Kidney (tissue), 14 donors: ENCODE data around the gene KCNB1. TPM values are rescaled to one million over a fixed set of nuclear protein-coding genes. Genes with fewer than 3 reads are reported as not detected.

Experiments
- DNase-seq, 5 donors: peaks; one replicate each; pipeline ENCODE4 v3.0.0-alpha.2; 2013 to 2020
- FAIRE-seq: peaks from 2 replicates; lab custom pipeline; 2012; peaks lifted over from hg19 to GRCh38; lab: Jason Lieb, UNC
- H3K27ac ChIP-seq, 2 donors: one replicate each; pipeline ENCODE4 v1.7.0; 2013; ENCODE audit warnings: low read depth in 2 of 2, low read length in 2 of 2, inconsistent platforms in 1 of 2
- H3K27me3 ChIP-seq: one replicate; pipeline ENCODE4 v1.7.1; 2013; ENCODE audit warnings: low read length, inconsistent platforms; ENCODE audit not compliant: control insufficient read depth, insufficient read depth
- H3K36me3 ChIP-seq, 3 donors: one replicate each; pipeline versions ENCODE4 v1.7.0 to v1.7.1; 2013; ENCODE audit warnings: low read length in 3 of 3, control low read depth in 1 of 3, inconsistent platforms in 1 of 3; ENCODE audit not compliant: insufficient read depth in 3 of 3, control insufficient read depth in 2 of 3
- H3K4me1 ChIP-seq, 3 donors: one replicate each; pipeline versions ENCODE4 v1.7.0 to v1.7.1; 2013; ENCODE audit warnings: low read length in 3 of 3, inconsistent platforms in 1 of 3, low read depth in 1 of 3; ENCODE audit not compliant: control insufficient read depth in 2 of 3, insufficient read depth in 2 of 3
- H3K4me3 ChIP-seq, 3 donors: one replicate each; pipeline versions ENCODE4 v1.7.0 to v1.8.1; 2013; ENCODE audit warnings: low read length in 3 of 3, control low read depth in 1 of 3, inconsistent platforms in 1 of 3
- H3K9ac ChIP-seq, 3 donors: one replicate each; pipeline versions ENCODE4 v1.7.0 to v1.7.1; 2013; ENCODE audit warnings: low read length in 3 of 3, control low read depth in 1 of 3, inconsistent platforms in 1 of 3
- H3K9me3 ChIP-seq, 3 donors: one replicate each; pipeline versions ENCODE4 v1.7.0 to v1.7.1; 2013; ENCODE audit warnings: low read length in 3 of 3, control low read depth in 1 of 3, inconsistent platforms in 1 of 3; ENCODE audit not compliant: control insufficient read depth in 2 of 3, insufficient read depth in 1 of 3
- CTCF ChIP-seq: IDR thresholded peaks from 3 replicates; pipeline ENCODE4 v1.5.1; 2012; ENCODE audit warnings: mild to moderate bottlenecking, moderate library complexity, borderline replicate concordance; ENCODE audit not compliant: insufficient read depth; ENCODE audit errors: extremely low read depth
- intact Hi-C: fragments of 100-400 bp; cut with DNase I; formaldehyde crosslinking; loops from one replicate; pipeline ENCODE4 v1.11.1; 2022
- polyA plus RNA-seq: library from polyadenylated mRNA; stranded (reverse); fragments of 350-450 nt; fragmentation: Illumina TruSeq; extraction: RNeasy Lipid Tissue Mini Kit (QIAGEN cat#74804); gene quantifications from one replicate; pipeline ENCODE4 v1.2.3, GENCODE V29; 2014; ENCODE audit warnings: low read depth, low replicate concordance; ENCODE audit not compliant: insufficient read depth
- total RNA-seq: library from RNA; stranded (reverse); fragmentation: NEBNext Ultra II Directional; extraction: Animal tissue kit (Norgen Biotek cat#: 25700); gene quantifications from one replicate; pipeline ENCODE4 v1.2.1, GENCODE V29; 2021
- donor health status: control.
- donor health status: control.
- donor health status: control.
- donor health status: control.
- donor health status: control.
- donor health status: DM: yes; HTN: yes; CAD: no.
- donor health status: Normal renal cell carcinoma (clear cell type).

KCNB1 gene
- total and polyA plus RNA-seq, 2 donors from 2014 or later, result 0.26 to 1.2 TPM

GRCh38 chr20:49471397-49471796, 11.1 kb downstream of the KCNB1 start:
- Histone ChIP-seq H3K9ac (no peak overlapping the region), H3K4me3 (no peak overlapping the region), H3K36me3 (no peaks in the 10 kb centered on the region), H3K9me3 (no peaks in the 10 kb centered on the region), H3K27me3 (no peaks in the 10 kb centered on the region), H3K4me1 (no peaks in the 10 kb centered on the region), H3K27ac (no peak overlapping the region)
- TF ChIP-seq CTCF, result no peak
- intact Hi-C loops, result no loop called here
- FAIRE-seq (no peak), DNase-seq (no peak)

- Histone ChIP-seq H3K27ac (no peak overlapping the region), H3K4me1 (no peaks in the 10 kb centered on the region), H3K36me3 (no peaks in the 10 kb centered on the region), H3K27me3 (no peaks in the 10 kb centered on the region), H3K9ac (no peak overlapping the region), H3K9me3 (no peaks in the 10 kb centered on the region), H3K4me3 (no peak overlapping the region)
- no peak for DNase-seq
- TF ChIP-seq CTCF, result no peak
- intact Hi-C loops, result no loop called here
- no peak for FAIRE-seq
These were observed 11.5 kb downstream of the KCNB1 start for GRCh38 chr20:49470922-49471321.

GRCh38 chr20:49469060-49469459, 13.4 kb downstream of the KCNB1 start:
- Histone ChIP-seq H3K4me3 (no peak overlapping the region), H3K27ac (no peak overlapping the region), H3K27me3 (no peaks in the 10 kb centered on the region), H3K9me3 (no peaks in the 10 kb centered on the region), H3K9ac (no peak overlapping the region), H3K4me1 (no peaks in the 10 kb centered on the region), H3K36me3 (no peaks in the 10 kb centered on the region)
- FAIRE-seq (no peak), DNase-seq (no peak)
- intact Hi-C loops, result no loop called here
- TF ChIP-seq CTCF, result no peak

GRCh38 chr20:49468412-49468811, 14.1 kb downstream of the KCNB1 start:
- Histone ChIP-seq H3K27ac (no peak overlapping the region), H3K4me1 (no peaks in the 10 kb centered on the region), H3K27me3 (no peaks in the 10 kb centered on the region), H3K9me3 (no peaks in the 10 kb centered on the region), H3K9ac (no peak overlapping the region), H3K36me3 (no peaks in the 10 kb centered on the region), H3K4me3 (no peak overlapping the region)
- FAIRE-seq (no peak), DNase-seq (no peak)
- intact Hi-C loops, result no loop called here
- TF ChIP-seq CTCF, result no peak
